ENCODE results near the gene SFI1. TPM values are rescaled to one million over a fixed set of nuclear protein-coding genes. Genes with fewer than 3 reads are reported as not detected.

Gene SFI1
- total RNA-seq, 4 donors from 2014 or later = 11.0 to 20.0 (median 16.4) TPM

- Histone ChIP-seq H3K4me1 (no peaks in the 10 kb centered on the region), H3K27me3 (no peaks in the 10 kb centered on the region), H3K4me3 (no peak overlapping the region), H3K27ac (no peak overlapping the region), H3K9me3 (no peaks in the 10 kb centered on the region), H3K36me3 (peaks cover 0 to 62% (median 3%) of the 10 kb centered on the region in 3 donors)
- intact Hi-C loops (cut with DNase I) = no loop called here
- DNase-seq = no peak
- 86 to 89% methylated on average over 4 to 5 of the region's 5 CpGs for WGBS, 2 donors
- TF ChIP-seq POLR2A (IDR thresholded peaks at IDR 0.05) = no peak
- TF ChIP-seq CTCF (IDR thresholded peaks at IDR 0.05) = no peak
Measured at GRCh38 chr22:31572939-31573338, 76.6 kb downstream of the SFI1 start.

- no peaks in the 10 kb centered on the region for H3K4me1 ChIP-seq
- H3K27me3 ChIP-seq = no peaks in the 10 kb centered on the region
- intact Hi-C loops (cut with DNase I) = no loop called here
- peaks cover 0 to 74% (median 3%) of the 10 kb centered on the region in 3 donors for H3K36me3 ChIP-seq
- no peak overlapping the region for H3K27ac ChIP-seq
- TF ChIP-seq CTCF (IDR thresholded peaks at IDR 0.05) = no peak
- TF ChIP-seq POLR2A (IDR thresholded peaks at IDR 0.05) = no peak
- H3K4me3 ChIP-seq = no peak overlapping the region
- WGBS, 2 donors = 77 to 90% methylated on average over 3 of the region's 3 CpGs
- DNase-seq = no peak
- H3K9me3 ChIP-seq = no peaks in the 10 kb centered on the region
Measured at GRCh38 chr22:31574055-31574670, 77.8 kb downstream of the SFI1 start.

GRCh38 chr22:31575190-31575589, 78.9 kb downstream of the SFI1 start:
- Histone ChIP-seq H3K9me3 (no peaks in the 10 kb centered on the region), H3K36me3 (peaks cover 0 to 82% (median 3%) of the 10 kb centered on the region in 3 donors), H3K27me3 (no peaks in the 10 kb centered on the region), H3K27ac (no peak overlapping the region), H3K4me3 (no peak overlapping the region), H3K4me1 (no peaks in the 10 kb centered on the region)
- intact Hi-C loops (cut with DNase I) = no loop called here
- DNase-seq = no peak
- WGBS, 2 donors = 91 to 96% methylated on average over 8 of the region's 8 CpGs
- TF ChIP-seq POLR2A (IDR thresholded peaks at IDR 0.05) (no peak), CTCF (IDR thresholded peaks at IDR 0.05) (no peak)

- DNase-seq = no peak
- Histone ChIP-seq H3K4me3 (no peak overlapping the region), H3K9me3 (no peaks in the 10 kb centered on the region), H3K27me3 (no peaks in the 10 kb centered on the region), H3K4me1 (no peaks in the 10 kb centered on the region), H3K36me3 (peaks cover 0 to 72% (median 3%) of the 10 kb centered on the region in 3 donors), H3K27ac (no peak overlapping the region)
- intact Hi-C loops (cut with DNase I) = no loop called here
- 83 to 87% methylated on average over 5 of the region's 5 CpGs for WGBS, 2 donors
- TF ChIP-seq POLR2A (IDR thresholded peaks at IDR 0.05) (no peak), CTCF (IDR thresholded peaks at IDR 0.05) (no peak)
Measured at GRCh38 chr22:31577711-31578110, 81.4 kb downstream of the SFI1 start.

GRCh38 chr22:31578171-31578570, 81.8 kb downstream of the SFI1 start:
- TF ChIP-seq CTCF (IDR thresholded peaks at IDR 0.05) (no peak), POLR2A (IDR thresholded peaks at IDR 0.05) (no peak)

More at GRCh38 chr22:31578171-31578570, 81.8 kb downstream of the SFI1 start:
- 67 to 100% methylated on average over 1 to 2 of the region's 5 CpGs for WGBS, 2 donors
- Histone ChIP-seq H3K27ac (no peak overlapping the region), H3K4me1 (no peaks in the 10 kb centered on the region), H3K36me3 (peaks cover 0 to 68% (median 0%) of the 10 kb centered on the region in 3 donors), H3K27me3 (no peaks in the 10 kb centered on the region), H3K9me3 (no peaks in the 10 kb centered on the region), H3K4me3 (no peak overlapping the region)
- DNase-seq = no peak
- intact Hi-C loops (cut with DNase I) = no loop called here

Measured in esophagus squamous epithelium (tissue), 5 donors.